Liver (tissue), 9 donors: Measurements from ENCODE around the gene EXTL1. TPM values are rescaled to one million over a fixed set of nuclear protein-coding genes. Genes with fewer than 3 reads are reported as not detected.

Experiments used
- DNase-seq: peaks from one replicate; pipeline ENCODE4 v3.0.0-alpha.2; 2017; ENCODE audit warnings: low spot score
- H3K27ac ChIP-seq, 2 donors: one replicate each; pipeline ENCODE4 v1.7.0; 2013; ENCODE audit warnings: inconsistent platforms in 2 of 2, low read length in 2 of 2, control low read depth in 1 of 2, low read depth in 1 of 2, mild to moderate bottlenecking in 1 of 2
- H3K27me3 ChIP-seq, 4 donors: one replicate each; pipeline versions ENCODE4 v1.6.1 to v1.7.0; 2013; ENCODE audit warnings: low read length in 3 of 4, inconsistent platforms in 1 of 4, mild to moderate bottlenecking in 1 of 4, moderate library complexity in 1 of 4; ENCODE audit not compliant: control insufficient read depth in 4 of 4, insufficient read depth in 4 of 4
- H3K36me3 ChIP-seq, 4 donors: one replicate each; pipeline versions ENCODE4 v1.6.1 to v1.7.0; 2013; ENCODE audit warnings: low read length in 3 of 4, mild to moderate bottlenecking in 3 of 4, low read depth in 1 of 4, moderate library complexity in 1 of 4; ENCODE audit not compliant: control insufficient read depth in 4 of 4, insufficient read depth in 3 of 4
- H3K4me1 ChIP-seq, 4 donors: one replicate each; pipeline versions ENCODE4 v1.6.1 to v1.7.0; 2013; ENCODE audit warnings: low read length in 3 of 4, mild to moderate bottlenecking in 3 of 4, moderate library complexity in 1 of 4; ENCODE audit not compliant: control insufficient read depth in 4 of 4, insufficient read depth in 4 of 4
- H3K4me3 ChIP-seq, 3 donors: one replicate each; pipeline versions ENCODE4 v1.6.1 to v1.7.0; 2013; ENCODE audit warnings: low read length in 3 of 3, control low read depth in 1 of 3, low read depth in 1 of 3, mild to moderate bottlenecking in 1 of 3
- H3K9ac ChIP-seq, 2 donors: one replicate each; pipeline ENCODE4 v1.7.0; 2013; ENCODE audit warnings: low read length in 2 of 2, mild to moderate bottlenecking in 2 of 2, moderate library complexity in 2 of 2, control low read depth in 1 of 2, low read depth in 1 of 2
- H3K9me3 ChIP-seq, 4 donors: one replicate each; pipeline versions ENCODE4 v1.6.1 to v1.7.0; 2013; ENCODE audit warnings: low read length in 3 of 4; ENCODE audit not compliant: control insufficient read depth in 4 of 4
- EGR1 ChIP-seq, 2 donors: IDR thresholded peaks; 2 replicates each; pipeline ENCODE4 v1.6.1; 2016 to 2018; ENCODE audit warnings: antibody characterized with exemption in 2 of 2, low read depth in 2 of 2
- FOXA1 ChIP-seq: IDR thresholded peaks from 2 replicates; pipeline ENCODE4 v1.6.1; 2016; ENCODE audit warnings: antibody characterized with exemption
- HNF4A ChIP-seq, 2 donors: conservative IDR thresholded peaks; 2 replicates each; pipeline ENCODE4 v1.6.1; 2016; ENCODE audit warnings: antibody characterized with exemption in 2 of 2, mild to moderate bottlenecking in 2 of 2
- RAD21 ChIP-seq, 2 donors: IDR thresholded peaks; 2 replicates each; pipeline ENCODE4 v1.6.1; 2016; ENCODE audit warnings: antibody characterized with exemption in 2 of 2, mild to moderate bottlenecking in 2 of 2
- SP1 ChIP-seq: IDR thresholded peaks from 2 replicates; pipeline ENCODE4 v1.6.1; 2018; ENCODE audit warnings: antibody characterized with exemption, mild to moderate bottlenecking
- TAF1 ChIP-seq: conservative IDR thresholded peaks from 2 replicates; pipeline ENCODE4 v1.6.1; 2016; ENCODE audit warnings: antibody characterized with exemption, mild to moderate bottlenecking
- WGBS: extraction: QIAGEN DNeasy Blood & Tissue Kit; methylation state at CpG from one replicate; pipeline ENCODE4 v1.1.7; 2013; 5-methylcytosine and 5-hydroxymethylcytosine counted together
- polyA plus RNA-seq, 2 donors: library from polyadenylated mRNA; stranded (reverse) in 1 of 2; unstranded in 1 of 2; fragments of 200-250 nt in 1 of 2; fragments of >200 nt in 1 of 2; fragmentation: Nextera tagmentation in 1 of 2; extraction: Ambion mirVana in 1 of 2; gene quantifications; one replicate each; pipeline versions ENCODE4 v1.2.1 to v1.2.3, GENCODE V29; 2013 to 2015
- total RNA-seq, 2 donors: library from RNA; depleted of rRNA; stranded (reverse); fragments of >200 nt; gene quantifications; one replicate each; pipeline ENCODE4 v1.2.3, GENCODE V29; 2014
- TF ChIP-seq, protein P1 (sequence below): IDR thresholded peaks from 2 replicates; pipeline ENCODE4 v1.6.1; 2016; ENCODE audit warnings: antibody characterized with exemption, mild to moderate bottlenecking
- TF ChIP-seq, protein P2 (sequence below): IDR thresholded peaks from 2 replicates; pipeline ENCODE4 v1.6.1; 2016; ENCODE audit warnings: antibody characterized with exemption
- donor health status: healthy.
- donor health status: healthy.
- donor health status: healthy.
- donor health status: healthy.
- donor health status: healthy.

EXTL1 gene
- total and polyA plus RNA-seq, 4 donors, result under 0.01 TPM; not detected in 3

DNA sequence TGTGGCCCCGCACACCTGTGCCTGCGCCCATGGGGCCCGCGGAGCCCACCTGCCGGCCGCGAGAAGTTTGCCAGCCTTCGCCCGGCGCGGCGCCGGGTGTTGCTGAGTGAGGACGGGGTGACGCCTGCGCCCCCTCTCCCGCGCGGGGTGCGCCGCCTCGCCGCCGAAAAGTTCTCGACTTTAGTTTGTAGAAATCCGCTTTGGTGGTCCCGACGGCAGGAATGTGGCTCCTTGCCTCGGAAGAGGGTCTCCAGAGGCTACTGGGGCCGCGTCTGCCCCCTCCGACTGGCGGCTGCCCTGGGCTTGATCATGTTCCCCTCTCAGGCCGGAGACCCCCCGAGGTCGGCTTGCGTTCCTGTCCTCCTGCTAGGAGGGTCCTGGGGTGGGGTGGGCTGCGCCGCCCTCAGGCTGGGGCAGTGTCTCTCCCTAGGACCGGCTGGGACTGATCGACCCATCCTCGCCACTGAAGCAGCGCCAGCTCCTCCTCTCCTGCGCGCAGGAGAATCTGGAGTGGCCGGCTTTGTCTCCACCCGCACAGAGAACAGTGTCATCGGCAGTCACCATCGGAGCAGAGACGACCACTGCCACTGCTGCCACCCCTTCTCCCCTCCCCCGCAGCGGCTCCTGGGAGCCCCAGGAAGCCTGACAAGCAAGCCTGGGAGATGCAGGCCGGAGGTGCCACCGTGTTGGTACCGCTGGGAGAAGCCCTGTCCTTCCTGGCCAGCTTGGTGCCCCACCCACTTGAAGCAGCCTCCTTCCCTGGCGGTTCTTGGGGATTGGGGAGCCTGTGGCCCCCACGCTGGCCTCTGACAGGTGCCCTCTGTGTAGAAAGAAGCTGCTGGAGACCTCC is 24.9 kb downstream of the EXTL1 start:
- no peak overlapping the region for H3K9ac ChIP-seq
- no peaks in the 10 kb centered on the region for H3K36me3 ChIP-seq
- no peaks in the 10 kb centered on the region for H3K9me3 ChIP-seq
- H3K4me1 ChIP-seq, result peaks cover 7 to 14% (median 9%) of the 10 kb centered on the region in 4 donors
- H3K27ac ChIP-seq, result no peak overlapping the region
- peak overlapping the region in 1 of 3 donors; percentile 8 for H3K4me3 ChIP-seq
- WGBS, result 6% methylated on average over 57 of the region's 57 CpGs
- TF ChIP-seq FOXA1 (no peak), HNF4A (conservative IDR thresholded peaks at IDR 0.05) (no peak), EGR1 (IDR thresholded peaks at IDR 0.05; ENCODE audit: low read depth in 2 of 2) (no peak)
- TF ChIP-seq, protein P1, sequence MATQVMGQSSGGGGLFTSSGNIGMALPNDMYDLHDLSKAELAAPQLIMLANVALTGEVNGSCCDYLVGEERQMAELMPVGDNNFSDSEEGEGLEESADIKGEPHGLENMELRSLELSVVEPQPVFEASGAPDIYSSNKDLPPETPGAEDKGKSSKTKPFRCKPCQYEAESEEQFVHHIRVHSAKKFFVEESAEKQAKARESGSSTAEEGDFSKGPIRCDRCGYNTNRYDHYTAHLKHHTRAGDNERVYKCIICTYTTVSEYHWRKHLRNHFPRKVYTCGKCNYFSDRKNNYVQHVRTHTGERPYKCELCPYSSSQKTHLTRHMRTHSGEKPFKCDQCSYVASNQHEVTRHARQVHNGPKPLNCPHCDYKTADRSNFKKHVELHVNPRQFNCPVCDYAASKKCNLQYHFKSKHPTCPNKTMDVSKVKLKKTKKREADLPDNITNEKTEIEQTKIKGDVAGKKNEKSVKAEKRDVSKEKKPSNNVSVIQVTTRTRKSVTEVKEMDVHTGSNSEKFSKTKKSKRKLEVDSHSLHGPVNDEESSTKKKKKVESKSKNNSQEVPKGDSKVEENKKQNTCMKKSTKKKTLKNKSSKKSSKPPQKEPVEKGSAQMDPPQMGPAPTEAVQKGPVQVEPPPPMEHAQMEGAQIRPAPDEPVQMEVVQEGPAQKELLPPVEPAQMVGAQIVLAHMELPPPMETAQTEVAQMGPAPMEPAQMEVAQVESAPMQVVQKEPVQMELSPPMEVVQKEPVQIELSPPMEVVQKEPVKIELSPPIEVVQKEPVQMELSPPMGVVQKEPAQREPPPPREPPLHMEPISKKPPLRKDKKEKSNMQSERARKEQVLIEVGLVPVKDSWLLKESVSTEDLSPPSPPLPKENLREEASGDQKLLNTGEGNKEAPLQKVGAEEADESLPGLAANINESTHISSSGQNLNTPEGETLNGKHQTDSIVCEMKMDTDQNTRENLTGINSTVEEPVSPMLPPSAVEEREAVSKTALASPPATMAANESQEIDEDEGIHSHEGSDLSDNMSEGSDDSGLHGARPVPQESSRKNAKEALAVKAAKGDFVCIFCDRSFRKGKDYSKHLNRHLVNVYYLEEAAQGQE, result no peak
- H3K27me3 ChIP-seq, result peaks cover 0 to 17% (median 8%) of the 10 kb centered on the region in 4 donors
- no peak for DNase-seq

DNA sequence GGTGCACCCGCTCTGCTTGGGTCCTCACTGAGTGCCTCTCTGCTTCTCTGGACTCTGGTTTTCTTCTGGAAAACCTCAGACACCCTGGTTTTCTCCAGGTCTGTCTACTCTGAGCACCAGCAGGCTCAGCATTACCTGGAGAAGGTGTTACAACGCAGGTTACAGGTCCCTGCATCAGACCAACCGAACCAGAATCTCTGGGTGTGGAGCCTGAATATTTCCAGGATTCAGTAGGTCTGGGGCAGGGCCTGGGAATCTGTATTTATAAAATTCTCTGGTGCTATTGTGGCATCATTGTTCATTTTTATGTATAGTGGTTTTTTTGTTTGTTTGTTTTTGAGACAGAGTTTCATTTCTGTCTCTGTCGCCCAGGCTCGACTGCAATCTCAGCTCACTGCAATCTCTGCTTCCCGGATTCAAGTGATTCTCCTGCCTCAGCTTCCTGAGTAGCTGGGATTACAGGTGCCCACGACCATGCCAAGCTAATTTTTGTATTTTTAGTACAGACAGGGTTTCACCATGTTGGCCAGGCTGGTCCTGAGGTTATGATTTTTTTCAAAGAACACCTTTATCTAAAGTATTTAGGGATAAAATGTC is 25.8 kb downstream of the EXTL1 start:
- no peaks in the 10 kb centered on the region for H3K36me3 ChIP-seq
- H3K9me3 ChIP-seq, result no peaks in the 10 kb centered on the region
- 74% methylated on average over 7 of the region's 7 CpGs for WGBS
- no peak overlapping the region for H3K4me3 ChIP-seq
- peaks cover 7 to 14% (median 9%) of the 10 kb centered on the region in 4 donors for H3K4me1 ChIP-seq
- H3K27ac ChIP-seq, result no peak overlapping the region
- H3K9ac ChIP-seq, result no peak overlapping the region
- TF ChIP-seq RAD21 (IDR thresholded peaks at IDR 0.05) (no peak), SP1 (no peak), TAF1 (no peak)
- TF ChIP-seq, protein P2, sequence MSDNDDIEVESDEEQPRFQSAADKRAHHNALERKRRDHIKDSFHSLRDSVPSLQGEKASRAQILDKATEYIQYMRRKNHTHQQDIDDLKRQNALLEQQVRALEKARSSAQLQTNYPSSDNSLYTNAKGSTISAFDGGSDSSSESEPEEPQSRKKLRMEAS, result no peak
- TF ChIP-seq, protein P1, result no peak
- no peak for DNase-seq
- peaks cover 0 to 17% (median 8%) of the 10 kb centered on the region in 4 donors for H3K27me3 ChIP-seq
